Stimulated activated CD8-positive, alpha-beta memory T cell treated with anti-CD3 and anti-CD28 coated beads, Interleukin-2, amount 100 ng/mL, for 48 hours (primary cell): ENCODE measurements around the gene BRSK2.

ENCODE experiments used
- DNase-seq, 2 donors: peaks; one replicate each; pipeline ENCODE4 v3.0.0-alpha.2; 2020; ENCODE audit warnings: low read depth in 2 of 2

BRSK2 gene

GRCh38 chr11:1482581-1483444 is 93.1 kb downstream of the BRSK2 start:
- DNase-seq: no peak

- DNase-seq: no peak
Observed at GRCh38 chr11:1483445-1483961, 93.8 kb downstream of the BRSK2 start.

GRCh38 chr11:1484061-1484671 is 94.4 kb downstream of the BRSK2 start:
- no peak for DNase-seq

GRCh38 chr11:1484695-1485503 is 95.2 kb downstream of the BRSK2 start:
- DNase-seq: no peak

- no peak for DNase-seq
Observed at GRCh38 chr11:1485504-1485885, 95.8 kb downstream of the BRSK2 start.

- no peak for DNase-seq
Observed at GRCh38 chr11:1486054-1486825, 96.5 kb downstream of the BRSK2 start, which contains the start of gene MOB2. TSS of gene MOB2 (minus strand) at chr11:1486779. CDS start at chr11:1486556, 223 bp downstream.

- DNase-seq: no peak
Observed at GRCh38 chr11:1487091-1487850, 97.5 kb downstream of the BRSK2 start.

- DNase-seq: no peak
Observed at GRCh38 chr11:1487851-1488574, 98.3 kb downstream of the BRSK2 start.

GRCh38 chr11:1488575-1489180 is 98.9 kb downstream of the BRSK2 start:
- DNase-seq: no peak

- DNase-seq: no peak
Observed at GRCh38 chr11:1490651-1491050, 100.9 kb downstream of the BRSK2 start.

GRCh38 chr11:1491379-1491778 is 101.6 kb downstream of the BRSK2 start:
- no peak for DNase-seq

- no peak for DNase-seq
Observed at GRCh38 chr11:1493650-1494244, 104.0 kb downstream of the BRSK2 start.

- no peak for DNase-seq
Observed at GRCh38 chr11:1494650-1495049, 104.9 kb downstream of the BRSK2 start.

- DNase-seq: no peak
Observed at GRCh38 chr11:1496091-1496760, 106.5 kb downstream of the BRSK2 start.

- no peak for DNase-seq
Observed at GRCh38 chr11:1496761-1497095, 107.0 kb downstream of the BRSK2 start.

GRCh38 chr11:1497600-1497999 is 107.9 kb downstream of the BRSK2 start:
- DNase-seq: no peak

GRCh38 chr11:1498262-1498661 is 108.5 kb downstream of the BRSK2 start:
- DNase-seq: no peak

GRCh38 chr11:1499261-1499890 is 109.6 kb downstream of the BRSK2 start:
- DNase-seq: no peak
